Activated CD8-positive, alpha-beta T cell treated with anti-CD3 and anti-CD28 coated beads for 36 hours (primary cell): Measurements from ENCODE around the gene PPP1R8. TPM values are rescaled to one million over a fixed set of nuclear protein-coding genes. Genes with fewer than 3 reads are reported as not detected.

ENCODE experiments used
- ATAC-seq: fragments of 200-7000 bp; cut with Tn5 transposase; one replicate; pipeline ENCODE4 v1.10.0; 2021; ENCODE audit warnings: mild to moderate bottlenecking, moderate library complexity
- CTCF ChIA-PET: fragments of 350-600 bp; sonication (Branson Sonifier 250); formaldehyde crosslinking; loops from one replicate; lab custom pipeline; 2021; ENCODE audit warnings: antibody characterized with exemption; lab: Charles Lee
- POLR2A ChIA-PET: fragments of 350-600 bp; sonication (Branson Sonifier 250); formaldehyde crosslinking; loops from one replicate; lab custom pipeline; 2021; ENCODE audit warnings: antibody characterized with exemption; lab: Charles Lee
- DNase-seq: peaks from one replicate; pipeline ENCODE4 v3.0.0-alpha.2; 2020
- H3K27ac Mint-ChIP-seq: one replicate; pipeline ENCODE4 v1.8.0; 2021; ENCODE audit warnings: mild to moderate bottlenecking, mixed read lengths
- H3K27me3 Mint-ChIP-seq: one replicate; pipeline ENCODE4 v1.8.0; 2021; ENCODE audit warnings: mixed read lengths
- H3K36me3 Mint-ChIP-seq: one replicate; pipeline ENCODE4 v1.8.0; 2021; ENCODE audit warnings: low read depth, mixed read lengths
- H3K4me1 Mint-ChIP-seq: one replicate; pipeline ENCODE4 v1.8.0; 2021; ENCODE audit warnings: low read depth, mixed read lengths
- H3K4me3 Mint-ChIP-seq: one replicate; pipeline ENCODE4 v1.8.0; 2021; ENCODE audit warnings: mild to moderate bottlenecking, moderate library complexity, mixed read lengths
- H3K9me3 Mint-ChIP-seq: one replicate; pipeline ENCODE4 v1.8.0; 2021; ENCODE audit warnings: mixed read lengths
- intact Hi-C: fragments of 100-400 bp; cut with micrococcal nuclease; formaldehyde crosslinking; loops from one replicate; pipeline ENCODE4 v1.10.0; 2022
- total RNA-seq, 2 experiments: library from RNA; stranded (reverse); gene quantifications; one replicate each; pipeline ENCODE4 v1.2.3, GENCODE V29; 2021
- TF ChIP-seq, protein P1 (sequence below): fragments of 200-600 bp; IDR thresholded peaks from one replicate; pipeline ENCODE4 v1.8.0; 2022; ENCODE audit warnings: antibody characterized with exemption, mild to moderate bottlenecking

PPP1R8 gene
- total RNA-seq, 2 experiments from 2014 or later: 50.2 to 54.4 TPM

DNA sequence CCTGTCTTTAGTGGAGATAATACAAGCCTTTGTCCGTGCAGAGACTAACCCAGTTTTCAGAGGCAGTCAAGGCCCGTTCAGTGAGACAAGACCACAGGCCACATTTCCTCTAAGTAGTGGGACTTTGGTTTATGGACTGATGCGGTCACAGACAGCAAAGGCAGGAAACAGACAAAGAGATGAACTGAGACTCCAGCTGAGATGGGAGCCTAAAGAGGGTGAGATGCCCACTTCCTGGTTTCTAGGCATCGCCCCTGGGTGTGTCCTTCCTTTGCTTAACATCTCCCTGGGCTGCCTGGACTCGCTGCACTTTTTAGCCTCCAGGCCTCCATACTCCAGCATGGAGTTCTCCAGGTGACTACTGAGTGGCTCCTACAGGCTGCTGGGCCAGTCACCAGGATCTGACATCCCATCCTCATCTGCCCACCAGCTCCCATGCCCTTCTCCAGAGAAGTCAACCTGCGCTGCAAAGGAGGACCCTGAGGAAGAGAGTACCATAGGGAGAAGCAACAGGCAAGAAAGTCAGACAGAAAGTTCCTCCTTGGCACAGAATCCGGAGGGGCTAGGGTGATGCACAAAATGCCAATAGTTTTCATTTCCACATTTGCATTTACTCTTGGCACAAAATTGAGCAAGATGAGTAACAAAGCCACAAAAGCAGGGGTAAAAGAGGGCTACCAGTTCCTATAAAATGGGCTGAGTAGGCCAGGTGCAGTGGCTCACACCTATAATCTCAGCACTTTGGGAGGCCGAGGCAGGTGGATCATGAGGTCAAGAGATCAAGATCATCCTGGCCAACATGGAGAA lies 56.8 kb downstream of the PPP1R8 start:
- Mint-ChIP-seq H3K27me3 (no peaks in the 10 kb centered on the region), H3K27ac (peak overlapping the region; percentile 83), H3K9me3 (no peaks in the 10 kb centered on the region), H3K36me3 (peaks cover 60% of the 10 kb centered on the region), H3K4me1 (peaks cover 73% of the 10 kb centered on the region), H3K4me3 (no peak overlapping the region)
- ChIA-PET CTCF (no interaction called here), POLR2A (no interaction called here)
- intact Hi-C loops: no loop called here
- ATAC-seq (peak; percentile 67), DNase-seq (peak; percentile 56)
- TF ChIP-seq, protein P1, sequence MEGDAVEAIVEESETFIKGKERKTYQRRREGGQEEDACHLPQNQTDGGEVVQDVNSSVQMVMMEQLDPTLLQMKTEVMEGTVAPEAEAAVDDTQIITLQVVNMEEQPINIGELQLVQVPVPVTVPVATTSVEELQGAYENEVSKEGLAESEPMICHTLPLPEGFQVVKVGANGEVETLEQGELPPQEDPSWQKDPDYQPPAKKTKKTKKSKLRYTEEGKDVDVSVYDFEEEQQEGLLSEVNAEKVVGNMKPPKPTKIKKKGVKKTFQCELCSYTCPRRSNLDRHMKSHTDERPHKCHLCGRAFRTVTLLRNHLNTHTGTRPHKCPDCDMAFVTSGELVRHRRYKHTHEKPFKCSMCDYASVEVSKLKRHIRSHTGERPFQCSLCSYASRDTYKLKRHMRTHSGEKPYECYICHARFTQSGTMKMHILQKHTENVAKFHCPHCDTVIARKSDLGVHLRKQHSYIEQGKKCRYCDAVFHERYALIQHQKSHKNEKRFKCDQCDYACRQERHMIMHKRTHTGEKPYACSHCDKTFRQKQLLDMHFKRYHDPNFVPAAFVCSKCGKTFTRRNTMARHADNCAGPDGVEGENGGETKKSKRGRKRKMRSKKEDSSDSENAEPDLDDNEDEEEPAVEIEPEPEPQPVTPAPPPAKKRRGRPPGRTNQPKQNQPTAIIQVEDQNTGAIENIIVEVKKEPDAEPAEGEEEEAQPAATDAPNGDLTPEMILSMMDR: no peak

DNA sequence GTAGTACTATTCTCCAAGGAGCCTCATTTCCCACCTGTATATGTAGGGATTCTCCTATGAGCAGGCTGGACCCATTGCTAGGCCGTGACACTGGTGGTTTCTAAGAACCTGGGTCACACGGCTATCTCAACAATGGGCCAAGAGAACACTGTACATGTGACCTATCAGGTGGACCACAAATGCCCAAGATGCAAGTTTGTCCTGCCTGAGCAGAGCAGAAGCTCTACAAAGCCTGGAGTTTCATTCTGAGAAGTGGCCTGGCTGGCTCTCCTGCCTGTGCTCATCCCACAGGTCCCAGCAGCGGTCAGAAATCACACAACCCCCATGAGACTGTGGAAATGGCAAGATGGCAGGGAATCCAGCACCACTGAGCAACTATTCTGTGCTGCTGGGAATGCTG lies 58.9 kb downstream of the PPP1R8 start:
- Mint-ChIP-seq H3K9me3 (no peaks in the 10 kb centered on the region), H3K36me3 (peaks cover 74% of the 10 kb centered on the region), H3K27ac (no peak overlapping the region), H3K4me1 (peaks cover 62% of the 10 kb centered on the region), H3K4me3 (no peak overlapping the region), H3K27me3 (no peaks in the 10 kb centered on the region)
- intact Hi-C loops: no loop called here
- ATAC-seq (no peak), DNase-seq (no peak)
- ChIA-PET CTCF (no interaction called here), POLR2A (interaction anchor here (0.6 kb wide), 1 partner anchor 22 kb away, joined by 3 read pairs; no protein-coding TSS in a partner anchor)
- TF ChIP-seq, protein P1: no peak

DNA sequence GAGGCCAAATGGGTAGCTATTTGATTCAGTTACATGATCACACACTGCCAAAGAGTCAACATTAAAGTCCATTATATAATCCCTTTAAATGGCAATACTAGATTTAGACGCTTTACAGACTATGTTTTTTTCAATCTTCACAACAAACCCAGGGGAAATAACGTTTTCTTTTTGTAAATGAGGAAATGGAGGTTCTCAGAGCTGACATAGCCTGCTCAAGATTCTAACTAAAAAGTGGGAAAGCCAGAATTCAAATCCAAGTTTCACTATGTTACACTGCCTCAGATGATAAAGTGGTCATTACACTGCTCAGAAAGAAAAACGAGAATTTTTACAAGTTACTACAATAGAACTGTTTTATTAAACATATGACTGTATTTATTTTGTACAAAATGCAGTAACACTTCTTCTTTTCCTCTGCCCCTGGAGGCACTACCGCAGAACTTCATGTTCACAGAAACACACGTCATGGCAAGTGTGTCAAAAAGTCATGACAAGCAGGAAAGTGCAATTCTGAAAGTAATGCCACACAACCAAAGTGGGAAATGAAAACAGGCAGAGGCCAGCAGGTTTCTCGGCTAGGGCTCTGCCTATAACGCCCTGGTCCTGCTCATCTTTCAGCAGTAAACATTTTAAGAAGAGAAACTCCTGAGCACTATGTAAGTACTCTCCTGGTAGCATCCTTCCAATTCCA lies 60.8 kb downstream of the PPP1R8 start:
- TF ChIP-seq, protein P1: no peak
- peak; percentile 51 for DNase-seq
- peaks cover 47% of the 10 kb centered on the region for H3K4me1 Mint-ChIP-seq
- H3K4me3 Mint-ChIP-seq: peak overlapping the region; percentile 9
- H3K9me3 Mint-ChIP-seq: no peaks in the 10 kb centered on the region
- peak; percentile 59 for ATAC-seq
- intact Hi-C loops: no loop called here
- H3K36me3 Mint-ChIP-seq: peaks cover 67% of the 10 kb centered on the region
- ChIA-PET POLR2A (interaction anchor here (0.9 to 1.8 kb wide), 3 partner anchors 19 to 28 kb away, joined by 3 to 6 read pairs (median 3); no protein-coding TSS in a partner anchor), CTCF (interaction anchor here (0.9 to 1.8 kb wide), 5 partner anchors 16 to 469 kb away, joined by 3 to 6 read pairs (median 3); no protein-coding TSS in a partner anchor)
- H3K27ac Mint-ChIP-seq: peak overlapping the region; percentile 89
- H3K27me3 Mint-ChIP-seq: no peaks in the 10 kb centered on the region

DNA sequence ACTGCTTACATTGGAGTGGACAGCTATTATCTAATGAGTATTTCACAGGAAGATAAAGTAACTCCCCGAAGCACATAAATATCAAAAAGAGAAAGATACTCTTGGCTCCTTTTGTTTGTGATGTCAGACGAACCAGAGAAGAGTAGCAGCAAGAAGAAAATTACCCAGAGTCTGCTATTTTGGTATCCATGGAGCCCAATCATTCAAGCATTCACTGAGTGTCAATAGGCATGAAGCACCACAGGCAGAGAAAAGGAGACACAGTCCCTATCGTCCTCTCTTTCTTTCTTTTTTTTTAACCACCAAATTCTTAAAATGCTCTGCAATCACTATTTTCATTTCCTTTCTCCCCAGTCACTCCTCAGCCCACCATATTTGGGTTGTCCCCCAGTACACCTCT lies 63.9 kb downstream of the PPP1R8 start:
- Mint-ChIP-seq H3K4me1 (peaks cover 27% of the 10 kb centered on the region), H3K9me3 (no peaks in the 10 kb centered on the region), H3K27ac (peak overlapping the region; percentile 73), H3K36me3 (peaks cover 47% of the 10 kb centered on the region), H3K27me3 (no peaks in the 10 kb centered on the region), H3K4me3 (no peak overlapping the region)
- DNase-seq (no peak), ATAC-seq (no peak)
- TF ChIP-seq, protein P1: no peak
- intact Hi-C loops: no loop called here
- ChIA-PET POLR2A (interaction anchor here (1.2 to 1.3 kb wide), 2 partner anchors 10 to 15 kb away, joined by 3 to 4 read pairs; no protein-coding TSS in a partner anchor), CTCF (no interaction called here)

Other genes starting within 250 kb of the PPP1R8 start
- 10 to 100 TPM; 26.3 to 27.6 TPM for gene AHDC1, start 226.6 kb upstream of the PPP1R8 start, total RNA-seq
- under 1 TPM; 0.51 to 0.56 TPM for gene FGR, start 195.6 kb upstream of the PPP1R8 start, total RNA-seq
- 10 to 100 TPM; 31.6 to 32.1 TPM for gene IFI6, start 158.6 kb upstream of the PPP1R8 start, total RNA-seq
- 1 to 10 TPM; 6.9 to 7.9 TPM for gene FAM76A, start 104.8 kb upstream of the PPP1R8 start, total RNA-seq
- gene STX12, start 57.6 kb upstream of the PPP1R8 start, total RNA-seq: 10 to 100 TPM; 19.4 to 22.1 TPM
- 10 to 100 TPM; 13.8 to 16.0 TPM for gene THEMIS2, start 41.8 kb downstream of the PPP1R8 start, total RNA-seq
- gene RPA2, start 83.8 kb downstream of the PPP1R8 start, total RNA-seq: 10 to 100 TPM; 61.6 to 67.2 TPM
- gene SMPDL3B, start 104.2 kb downstream of the PPP1R8 start, total RNA-seq: under 1 TPM; 0.27 to 0.38 TPM
- gene XKR8, start 129.2 kb downstream of the PPP1R8 start, total RNA-seq: 1 to 10 TPM; 3.4 to 3.6 TPM